GM20431 (cell line): ENCODE data around the gene SHROOM1.

Experiments
- in situ Hi-C: fragments of 300-500 bp; cut with MseI, MboI; formaldehyde crosslinking; loops from one replicate; pipeline ENCODE4 v1.15.0; 2020; ENCODE audit warnings: low sequenced_read_pairs; ENCODE audit not compliant: unreplicated experiment

The SHROOM1 gene

DNA sequence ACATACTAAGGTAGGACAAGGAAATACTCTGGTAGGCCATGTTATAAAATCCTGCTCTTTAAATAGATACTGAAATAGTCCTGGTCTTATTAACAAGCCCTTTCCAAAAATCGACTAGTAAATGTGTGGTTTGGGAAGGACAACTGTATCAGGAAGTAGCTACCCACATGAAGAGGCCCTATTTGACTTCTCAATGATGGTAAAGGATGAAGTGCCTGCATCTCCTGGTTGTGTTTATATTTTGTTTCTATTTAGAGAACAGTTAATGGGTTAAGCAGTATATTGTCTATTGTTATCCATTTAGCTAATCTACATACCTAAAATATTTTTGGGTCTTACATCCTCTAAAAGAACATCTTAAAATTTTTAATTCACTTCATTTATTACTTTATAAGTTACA, 23.3 kb upstream of the SHROOM1 start:
- in situ Hi-C loops = no loop called here

DNA sequence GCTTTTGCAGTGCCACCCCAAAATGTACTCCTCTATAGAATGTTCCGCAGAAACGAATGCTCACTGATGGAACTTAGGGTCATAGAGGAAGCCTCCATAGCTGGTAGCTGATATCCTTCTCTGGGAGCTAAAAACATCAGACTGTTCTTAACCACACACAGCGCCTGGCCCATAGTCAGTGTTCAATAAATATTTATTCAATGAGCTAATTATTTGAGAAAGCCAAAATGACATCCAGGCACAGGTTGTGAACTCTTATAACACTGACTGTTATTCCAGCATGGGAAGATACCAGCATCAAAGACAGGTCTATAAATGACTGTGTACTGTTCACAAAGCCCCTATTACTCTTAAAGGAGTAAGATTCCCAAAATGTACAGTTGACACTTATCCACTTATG, 22.9 kb upstream of the SHROOM1 start:
- in situ Hi-C loops = no loop called here

DNA sequence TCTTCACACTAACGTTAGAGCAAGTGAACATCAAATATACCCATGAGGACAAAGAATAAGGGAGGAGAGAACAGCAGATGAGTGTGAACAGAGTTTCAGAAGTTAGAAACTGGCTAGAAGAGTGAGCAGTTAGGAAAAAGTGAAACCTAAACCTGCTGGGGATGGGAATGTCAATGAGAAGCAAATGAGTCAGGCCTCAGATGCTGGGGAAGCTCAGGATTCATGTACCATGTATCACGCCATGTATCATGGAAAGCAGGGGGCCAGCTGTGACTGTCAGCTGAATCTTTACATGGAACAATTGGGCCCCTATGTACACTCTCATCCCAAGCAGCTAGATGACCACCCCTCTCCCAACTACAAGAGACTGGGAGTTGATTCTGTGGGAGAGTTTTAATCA, 19.6 kb upstream of the SHROOM1 start:
- in situ Hi-C loops = no loop called here

DNA sequence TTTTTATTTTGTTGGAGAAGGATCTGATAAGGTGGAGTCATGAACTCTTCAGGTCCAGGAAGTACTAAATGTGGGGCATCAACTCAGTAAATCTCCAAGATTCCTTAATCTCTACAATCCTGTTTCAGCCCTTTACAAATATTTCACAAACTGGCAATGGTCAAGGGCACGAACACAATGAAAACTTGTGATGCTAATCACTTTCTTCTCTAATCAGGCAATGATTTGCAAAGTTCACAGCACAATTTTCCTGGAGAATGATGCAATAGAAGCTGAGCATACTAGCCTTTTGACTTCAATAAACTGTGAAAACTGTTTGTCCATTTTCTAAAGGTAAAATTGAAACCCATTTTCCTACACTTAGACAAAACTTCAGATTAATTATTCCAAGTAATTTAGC, 18.9 kb upstream of the SHROOM1 start:
- in situ Hi-C loops = loop anchor here (25.0 kb wide), 1 partner anchor 462 kb away; no protein-coding TSS in a partner anchor

DNA sequence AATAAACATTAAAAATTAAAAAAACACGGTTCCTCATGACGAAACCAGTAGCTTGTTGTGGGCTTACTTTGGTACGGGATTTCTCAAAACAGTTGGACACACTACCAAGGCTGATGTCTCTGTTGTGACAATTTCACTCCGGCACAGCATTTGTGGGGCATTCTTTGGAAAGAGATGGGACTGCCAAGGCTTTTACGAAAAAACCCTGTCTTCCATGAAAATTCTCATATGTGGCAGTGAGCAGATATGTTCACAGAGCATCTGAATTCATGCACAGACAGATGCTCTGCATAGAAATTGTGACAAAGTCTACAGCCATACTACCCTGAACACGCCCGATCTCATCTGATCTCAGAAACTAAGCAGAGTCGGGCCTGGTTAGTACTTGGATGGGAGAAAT, 17.8 kb upstream of the SHROOM1 start:
- in situ Hi-C loops = loop anchor here (25.0 kb wide), 1 partner anchor 461 kb away; no protein-coding TSS in a partner anchor

DNA sequence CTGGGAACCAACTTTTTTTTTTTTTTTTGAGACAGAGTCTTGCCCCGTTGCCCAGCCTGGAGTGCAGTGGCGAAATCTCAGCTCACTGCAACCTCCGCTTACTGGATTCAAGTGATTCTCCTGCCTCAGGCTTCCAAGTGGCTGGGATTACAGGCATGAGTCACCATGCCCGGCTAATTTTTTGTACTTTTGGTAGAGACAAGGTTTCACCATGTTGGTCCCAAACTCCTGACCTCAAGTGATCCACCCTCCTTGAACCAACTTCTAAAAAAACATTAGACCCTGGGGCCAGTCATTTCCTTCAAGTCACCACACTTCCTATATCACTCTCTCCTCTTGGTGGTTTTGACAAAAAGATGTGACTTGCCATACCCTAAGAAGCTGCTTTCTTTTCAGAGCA, 10.9 kb upstream of the SHROOM1 start:
- in situ Hi-C loops = loop anchor here (25.0 kb wide), 1 partner anchor 454 kb away; no protein-coding TSS in a partner anchor

DNA sequence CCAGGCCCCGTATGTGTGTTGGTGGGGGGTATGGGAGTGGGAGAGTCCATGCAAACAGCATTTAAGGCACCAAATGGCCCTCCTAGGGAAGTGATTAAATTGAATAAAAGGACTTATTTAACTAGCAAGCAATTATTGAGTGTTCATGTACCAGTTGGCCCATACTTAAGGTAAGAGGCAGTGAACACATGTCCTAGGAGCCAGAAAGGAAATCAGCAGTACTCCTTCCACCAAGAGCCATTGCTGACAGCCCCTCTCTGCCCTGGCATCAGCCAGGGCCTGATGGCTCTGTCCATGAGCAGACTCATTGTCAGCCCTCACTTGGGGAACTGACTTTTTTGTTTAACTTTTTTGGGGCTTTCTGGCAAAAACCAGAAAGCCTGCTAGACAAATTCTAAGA, 10.4 kb upstream of the SHROOM1 start:
- in situ Hi-C loops = loop anchor here (25.0 kb wide), 1 partner anchor 454 kb away; no protein-coding TSS in a partner anchor

DNA sequence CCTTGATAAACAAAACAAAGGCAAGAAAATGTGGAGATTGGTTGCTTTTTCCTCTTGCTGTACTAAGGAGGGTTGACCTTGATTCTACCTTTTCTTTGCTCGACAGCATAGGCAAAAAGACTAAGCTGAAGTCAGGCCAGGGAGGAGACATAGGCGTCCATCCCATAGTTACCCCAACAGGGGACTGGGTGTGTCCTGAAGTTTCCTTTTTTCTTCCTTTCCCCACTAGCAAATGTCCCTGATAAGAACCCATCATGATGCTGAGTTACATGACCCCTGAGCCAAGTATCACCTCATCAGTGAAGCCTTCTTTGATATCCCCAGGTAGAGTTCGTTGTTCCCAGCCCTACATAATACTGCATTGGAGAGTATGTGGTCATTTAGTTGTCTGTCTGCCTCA, 9.9 kb upstream of the SHROOM1 start:
- in situ Hi-C loops = loop anchor here (25.0 kb wide), 1 partner anchor 453 kb away; no protein-coding TSS in a partner anchor

DNA sequence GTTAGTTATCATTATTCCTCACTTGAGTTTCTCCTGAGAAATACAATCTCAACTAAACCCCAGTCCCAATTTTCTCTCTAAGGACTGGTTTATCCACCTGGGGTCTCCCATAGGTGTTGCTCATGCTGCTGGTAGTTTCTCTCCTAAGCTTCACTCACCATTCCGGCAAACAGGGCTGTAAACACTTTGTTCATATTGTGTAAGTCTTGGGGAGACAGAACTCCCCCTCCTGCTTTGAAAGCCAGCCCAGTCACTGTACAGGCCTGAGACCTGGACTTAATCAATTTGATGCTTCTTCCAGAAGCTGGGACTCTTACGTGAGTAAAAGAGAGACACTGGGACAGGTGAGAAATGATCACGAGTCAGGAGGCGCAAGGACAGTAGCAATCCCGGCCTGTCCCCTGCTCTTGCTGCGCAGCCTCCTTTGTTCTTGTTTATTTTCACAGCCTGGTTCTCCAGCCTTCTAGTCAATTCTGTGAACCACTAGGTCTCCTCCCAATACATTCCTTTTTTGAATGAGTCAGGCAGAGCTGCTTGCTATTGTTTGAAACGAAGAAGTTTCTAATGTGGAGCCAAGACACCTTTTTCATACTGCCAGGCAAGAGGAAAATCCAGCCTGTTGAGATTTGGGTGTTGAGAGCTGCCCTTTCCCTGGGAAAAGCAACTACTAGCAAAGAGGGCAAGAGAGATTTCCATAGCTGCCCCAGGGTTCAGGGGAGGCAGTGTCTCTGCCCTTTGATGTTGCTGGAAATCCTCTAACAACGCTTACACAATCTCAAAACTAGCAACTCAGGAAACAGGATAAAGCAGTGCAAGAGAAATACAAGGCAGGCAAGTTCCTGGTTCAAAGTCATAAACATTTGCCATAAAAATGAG, 9.2 kb upstream of the SHROOM1 start:
- in situ Hi-C loops = loop anchor here (25.0 kb wide), 1 partner anchor 452 kb away; no protein-coding TSS in a partner anchor

DNA sequence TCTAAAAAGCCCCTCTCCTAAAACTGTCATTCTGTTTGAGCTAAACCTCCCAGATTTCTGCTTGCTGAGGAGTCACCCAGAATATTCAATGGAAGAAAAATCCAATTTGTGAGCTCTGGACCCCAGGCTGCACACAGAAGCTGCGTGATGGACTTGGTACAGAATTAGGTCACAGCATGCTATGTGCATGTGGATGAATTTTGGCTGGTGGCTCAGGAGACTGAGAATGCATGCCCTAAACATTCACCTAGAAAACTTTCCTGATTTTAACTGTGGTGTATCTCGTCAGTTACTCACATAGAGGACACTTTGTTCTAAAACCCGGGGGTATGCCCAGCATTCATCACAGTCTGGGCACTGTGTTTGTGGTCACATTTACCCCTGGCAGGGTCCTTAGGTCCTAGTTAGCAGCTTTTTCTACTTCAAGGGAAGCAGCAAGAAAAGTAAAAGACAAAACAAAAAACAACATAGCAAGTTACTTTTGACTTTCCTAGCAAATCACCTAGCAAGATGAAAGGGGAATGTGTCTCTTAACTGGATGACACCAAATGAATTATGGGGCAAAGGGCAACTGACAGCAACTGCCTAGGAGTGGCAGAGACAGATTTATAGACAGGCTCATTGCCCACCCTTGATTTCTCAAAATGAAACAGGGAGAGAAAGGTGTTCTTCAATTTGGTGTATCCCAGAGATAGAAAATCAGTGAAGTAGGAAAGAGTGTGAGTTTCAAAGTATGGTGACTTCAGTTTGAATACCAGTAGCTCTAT, 8.3 kb upstream of the SHROOM1 start:
- in situ Hi-C loops = loop anchor here (25.0 kb wide), 1 partner anchor 451 kb away; no protein-coding TSS in a partner anchor

DNA sequence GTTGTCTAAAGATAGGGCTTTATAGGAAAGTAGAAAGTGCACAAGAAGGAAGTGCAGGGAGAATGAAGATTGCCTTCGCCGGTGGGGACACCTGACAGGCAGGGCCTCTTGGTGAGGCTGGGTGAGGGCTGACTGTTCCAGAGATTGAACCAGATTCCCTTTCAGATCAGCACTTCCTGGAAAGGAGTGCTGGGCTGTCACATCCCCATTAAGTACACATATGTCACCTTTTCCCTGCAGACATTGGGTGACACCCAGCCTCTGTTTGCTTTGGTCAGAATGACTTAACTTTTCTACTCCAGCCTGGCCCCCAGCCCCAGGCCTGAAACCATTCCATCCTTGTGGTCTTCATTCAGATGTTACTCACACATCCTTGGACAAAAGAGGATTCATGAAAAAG, 7.4 kb upstream of the SHROOM1 start:
- in situ Hi-C loops = loop anchor here (25.0 kb wide), 1 partner anchor 451 kb away; no protein-coding TSS in a partner anchor

DNA sequence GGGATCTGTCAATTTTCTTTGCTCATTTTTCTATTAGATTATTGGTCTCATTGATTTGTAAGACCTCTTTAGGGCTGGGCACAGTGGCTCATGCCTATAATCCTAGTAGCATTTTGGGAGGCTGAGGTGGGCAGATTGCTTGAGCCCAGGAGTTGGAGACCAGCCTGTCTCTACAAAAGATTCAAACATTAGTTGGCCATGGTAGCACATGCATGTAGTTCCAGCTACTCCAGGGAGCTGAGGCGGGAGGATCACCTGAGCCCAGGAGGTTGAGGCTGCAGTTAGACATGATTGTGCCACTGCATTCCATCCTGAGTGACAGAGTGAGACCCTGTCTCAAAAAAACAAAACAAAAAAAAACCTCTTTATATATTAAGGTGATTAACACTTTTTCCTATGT, 6.4 kb upstream of the SHROOM1 start:
- in situ Hi-C loops = loop anchor here (25.0 kb wide), 1 partner anchor 450 kb away; no protein-coding TSS in a partner anchor

DNA sequence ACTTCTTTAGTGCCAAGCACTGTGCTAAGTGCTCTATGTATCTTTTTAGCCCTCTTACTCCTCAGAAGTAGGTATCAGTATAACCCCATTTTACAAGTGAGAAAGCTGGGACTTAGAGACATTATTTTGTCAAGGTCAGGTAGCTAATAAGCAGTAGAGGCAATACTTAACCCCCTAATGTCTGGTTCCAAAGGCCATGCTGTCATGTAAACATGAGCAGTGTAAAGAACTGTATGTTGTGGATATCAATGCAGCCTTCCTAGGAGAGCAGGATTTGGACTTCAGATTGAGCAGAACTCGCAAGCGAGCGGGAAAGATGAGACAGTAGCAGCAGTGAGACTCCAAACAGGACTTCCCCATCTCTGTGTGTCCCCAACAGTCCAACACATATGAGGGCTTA, 3.6 kb upstream of the SHROOM1 start:
- in situ Hi-C loops = loop anchor here (25.0 kb wide), 1 partner anchor 447 kb away; no protein-coding TSS in a partner anchor

DNA sequence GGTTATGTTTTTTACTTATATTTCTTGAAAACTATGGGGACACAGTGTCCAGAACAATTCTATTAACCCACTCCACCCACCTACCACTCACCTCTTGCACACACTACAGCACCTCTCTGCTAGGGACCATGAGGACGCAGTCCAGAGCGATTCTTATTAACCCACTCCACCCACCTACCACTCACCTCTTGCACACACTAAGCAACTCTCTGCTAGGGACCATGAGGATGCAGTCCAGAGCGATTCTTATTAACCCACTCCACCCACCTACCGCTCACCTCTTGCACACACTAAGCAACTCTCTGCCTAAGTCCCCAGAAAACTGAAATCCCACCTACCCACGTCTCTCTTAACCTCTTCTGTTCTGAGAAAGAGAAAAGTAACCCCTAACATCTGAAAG, 2.2 kb upstream of the SHROOM1 start:
- in situ Hi-C loops = loop anchor here (25.0 kb wide), 1 partner anchor 445 kb away; no protein-coding TSS in a partner anchor

DNA sequence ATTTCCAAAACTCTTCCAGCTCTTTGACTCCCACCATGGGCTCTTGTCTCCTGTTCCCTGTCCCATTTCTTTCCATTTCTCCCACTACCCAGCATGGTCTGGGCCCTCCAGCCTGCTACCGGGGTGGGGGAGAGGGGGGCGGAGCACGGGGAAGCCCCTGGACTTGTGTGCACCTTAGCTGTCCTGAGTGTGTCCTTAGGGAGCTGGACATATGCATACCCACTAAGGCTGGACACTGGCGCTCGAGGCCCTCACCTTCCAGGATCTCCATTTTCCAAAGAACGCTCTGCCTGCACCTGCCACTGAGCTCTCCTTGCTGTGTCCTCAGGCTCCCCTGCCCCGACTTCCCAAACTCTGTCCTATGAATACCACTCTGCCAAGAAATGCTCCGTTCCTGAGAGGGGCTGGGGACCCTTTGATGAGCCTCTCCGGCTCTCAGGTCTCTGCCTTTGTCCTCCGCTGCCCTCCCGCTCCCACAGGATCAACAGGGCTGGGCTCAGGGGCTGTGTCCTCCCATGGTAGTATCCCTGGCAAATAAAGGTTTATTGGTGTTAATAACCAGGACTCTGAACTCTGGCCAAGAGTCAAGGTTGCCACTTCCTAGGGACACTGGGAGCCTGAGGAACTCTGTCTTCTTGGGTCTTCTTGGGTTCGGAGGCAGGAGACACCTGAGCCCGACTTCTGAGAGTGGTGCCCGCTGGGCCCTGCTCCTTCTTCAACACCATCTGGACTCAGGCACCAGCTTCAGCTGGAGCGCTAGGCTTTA, 831 bp upstream of the SHROOM1 start:
- in situ Hi-C loops = loop anchor here (25.0 kb wide), 1 partner anchor 444 kb away; no protein-coding TSS in a partner anchor

DNA sequence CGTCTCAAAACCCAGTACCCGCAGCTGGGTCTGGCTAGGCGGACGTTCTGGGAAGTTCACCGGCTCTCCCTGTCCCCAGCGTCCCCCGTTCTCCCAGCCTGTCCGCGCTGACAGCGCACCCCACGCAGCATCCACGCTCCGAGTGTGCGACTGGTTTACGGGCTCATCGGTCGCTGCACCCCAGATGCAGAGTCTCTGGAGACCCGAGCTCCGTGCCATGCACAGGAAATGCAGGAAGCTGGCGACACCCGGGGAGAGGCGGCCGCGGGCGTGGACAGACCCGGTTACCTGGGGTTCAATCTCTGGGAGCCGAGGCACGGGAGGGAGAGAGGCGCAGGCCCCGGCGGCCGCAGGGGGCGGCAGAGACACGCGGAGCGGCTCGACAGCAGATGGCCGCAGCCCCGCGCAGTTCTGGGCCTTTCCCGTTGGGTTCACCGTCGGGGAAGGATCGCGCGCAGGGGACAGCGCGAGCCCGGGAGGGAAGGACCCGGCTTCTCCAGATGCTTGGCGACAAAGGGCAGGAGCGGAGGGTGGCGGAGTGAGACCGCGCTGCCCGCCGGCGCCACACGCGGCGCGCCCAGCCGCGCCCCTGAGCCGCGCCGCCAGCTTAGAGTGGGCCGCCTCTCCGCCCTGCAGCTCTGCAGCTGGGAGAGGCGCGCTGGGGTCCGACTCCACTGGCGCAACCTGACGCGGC, 558 bp downstream of the SHROOM1 start:
- in situ Hi-C loops = loop anchor here (25.0 kb wide), 1 partner anchor 443 kb away; no protein-coding TSS in a partner anchor

DNA sequence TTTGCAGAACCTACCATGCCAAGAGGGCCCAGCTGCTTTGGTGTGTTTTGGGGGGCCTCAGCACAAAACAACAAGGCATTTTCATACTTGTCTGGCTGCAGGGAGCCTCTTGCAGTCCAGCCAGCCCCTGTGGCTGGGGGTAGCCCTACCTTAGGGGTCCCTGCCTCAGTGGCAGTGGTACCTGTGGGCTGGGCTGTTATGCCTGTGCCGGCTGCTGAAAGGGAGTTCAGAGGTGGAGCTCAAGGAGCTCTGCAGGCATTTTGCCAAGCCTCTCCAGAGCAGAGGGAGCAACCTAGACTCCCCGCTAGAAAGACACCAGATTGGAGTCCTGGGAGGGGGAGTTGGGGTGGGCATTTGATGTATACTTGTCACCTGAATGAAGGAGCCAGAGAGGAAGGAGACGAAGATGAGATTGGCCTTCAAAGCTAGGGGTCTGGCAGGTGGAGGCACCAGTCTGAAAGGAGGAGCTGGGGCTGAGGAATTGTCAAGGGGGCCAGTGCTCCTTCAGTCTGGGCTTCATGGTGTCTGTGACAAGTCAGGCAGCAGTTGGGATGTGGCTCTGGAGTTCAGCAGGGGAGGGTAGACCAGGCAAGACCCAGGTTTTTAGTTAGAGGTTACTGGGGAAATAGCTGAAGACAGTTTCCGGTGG, 1.5 kb downstream of the SHROOM1 start:
- in situ Hi-C loops = loop anchor here (25.0 kb wide), 1 partner anchor 442 kb away; no protein-coding TSS in a partner anchor

DNA sequence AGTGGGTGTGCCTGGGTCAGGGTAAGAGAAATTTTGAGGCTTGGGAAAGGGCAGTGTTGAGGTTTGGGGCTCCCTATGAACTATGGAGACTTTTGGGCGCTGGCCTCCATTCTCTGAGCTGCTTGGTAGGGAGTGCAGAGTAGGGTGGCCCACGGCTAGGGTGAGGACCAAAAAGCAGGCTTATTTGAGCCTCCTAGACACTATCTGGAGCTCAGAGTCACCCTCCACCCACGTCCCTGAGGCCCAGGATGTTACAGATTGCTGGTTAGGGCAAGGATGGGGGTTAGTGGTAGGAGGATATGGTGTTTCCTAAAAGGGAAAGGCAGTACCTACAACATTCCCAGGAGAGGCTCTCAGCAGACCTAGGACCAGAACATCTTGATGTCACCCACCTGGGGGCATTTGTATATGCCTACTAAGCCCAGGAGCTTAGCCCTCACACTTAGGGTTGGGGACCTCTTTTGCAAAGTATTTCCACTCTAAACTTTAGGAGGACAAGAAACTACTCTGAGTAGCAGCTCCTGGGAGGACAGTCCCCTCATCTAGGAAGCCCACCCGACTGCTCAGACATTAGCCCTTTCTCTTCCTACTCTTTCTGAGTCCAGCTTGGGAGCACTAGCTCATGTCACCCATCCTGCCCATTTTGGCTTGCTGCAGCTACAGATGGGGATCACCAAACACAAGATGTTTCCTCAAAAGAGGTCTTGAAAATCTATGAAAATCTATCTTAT, 2.3 kb downstream of the SHROOM1 start:
- in situ Hi-C loops = loop anchor here (25.0 kb wide), 1 partner anchor 441 kb away; no protein-coding TSS in a partner anchor
